HCT116 (cell line): ENCODE measurements around the gene RGN. TPM values are rescaled to one million over a fixed set of nuclear protein-coding genes. Genes with fewer than 3 reads are reported as not detected.
A peak's percentile ranks its signal among the peaks of the same experiment; 100 is the strongest.

ENCODE experiments used
- ATAC-seq: fragments of 200-7000 bp; cut with Tn5 transposase; 2 replicates; pipeline ENCODE4 v1.9.1; 2020; ENCODE audit warnings: mild to moderate bottlenecking, moderate library complexity
- BruUV-seq: library from RNA; stranded (reverse); fragments of 400-500 nt; replicated peaks from 2 replicates; lab custom pipeline; 2021; lab: Mats Ljungman, UMichigan
- CTCF ChIA-PET: fragments of 300-600 bp; sonication (Branson Sonifier 250); formaldehyde crosslinking; loops from one replicate; lab custom pipeline; 2021; ENCODE audit warnings: antibody characterized with exemption; lab: Charles Lee
- POLR2A ChIA-PET: fragments of 300-600, 350-600 bp; sonication (Branson Sonifier 250); formaldehyde crosslinking; loops from one replicate; lab custom pipeline; 2021; ENCODE audit warnings: antibody characterized with exemption; lab: Charles Lee
- RAD21 ChIA-PET, 2 experiments: fragments of 300-600 bp; sonication (Branson Sonifier 250); formaldehyde crosslinking; loops; one replicate each; lab custom pipeline; 2023; ENCODE audit warnings: low total read pairs in 2 of 2; ENCODE audit not compliant: uncharacterized antibody in 2 of 2, unreplicated experiment in 2 of 2, low non-redundant PET in 1 of 2; lab: Charles Lee
- DNase-seq: peaks from one replicate; pipeline ENCODE4 v3.0.0-alpha.2; 2010; ENCODE audit warnings: low read depth, low spot score
- H2AFZ ChIP-seq: fragments of 200-600 bp; shearing (Covaris generic), sonication (generic); 2 replicates; pipeline ENCODE4 v1.6.1; 2017; ENCODE audit warnings: low read depth, mixed run types, mixed read lengths, antibody characterized with exemption, low read length; ENCODE audit not compliant: poor library complexity, severe bottlenecking
- H3K27ac ChIP-seq: 2 replicates; pipeline ENCODE4 v1.5.1; 2012; ENCODE audit warnings: low read depth, low read length
- H3K27me3 ChIP-seq: fragments of 200-600 bp; sonication (generic); 2 replicates; pipeline ENCODE4 v1.6.1; 2016; ENCODE audit warnings: mixed run types, low read length, mixed read lengths; ENCODE audit not compliant: insufficient read depth
- H3K36me3 ChIP-seq, 2 experiments: fragments of 200-500 bp in 1 of 2; fragments of 200-600 bp in 1 of 2; sonication (Bioruptor generic) in 1 of 2; sonication (generic) in 1 of 2; 2 replicates each; pipeline versions ENCODE4 v1.5.1 to v1.6.1; 2014 to 2016; ENCODE audit warnings: low read length in 2 of 2, inconsistent platforms in 1 of 2, mixed read lengths in 1 of 2, mixed run types in 1 of 2; ENCODE audit not compliant: insufficient read depth in 2 of 2, control insufficient read depth in 1 of 2
- H3K4me1 ChIP-seq, 2 experiments: fragments of 200-600 bp in 1 of 2; sonication (generic) in 1 of 2; 2 replicates each; pipeline versions ENCODE4 v1.5.1 to v1.6.1; 2012 to 2017; ENCODE audit warnings: low read length in 2 of 2, inconsistent platforms in 1 of 2, mild to moderate bottlenecking in 1 of 2, mixed read lengths in 1 of 2, mixed run types in 1 of 2, moderate library complexity in 1 of 2; ENCODE audit not compliant: insufficient read depth in 2 of 2, control insufficient read depth in 1 of 2
- H3K4me2 ChIP-seq: fragments of 200-600 bp; sonication (generic); 2 replicates; pipeline ENCODE4 v1.6.1; 2017; ENCODE audit warnings: mixed run types, low read length, mixed read lengths
- H3K4me3 ChIP-seq, 2 experiments: fragments of 200-600 bp in 1 of 2; sonication (generic) in 1 of 2; replicated peaks in 1 of 2; 2 replicates each; pipeline ENCODE4 v1.5.1; 2011 to 2016; ENCODE audit warnings: low read length in 2 of 2, control low read depth in 1 of 2, low read depth in 1 of 2, mild to moderate bottlenecking in 1 of 2, mixed read lengths in 1 of 2, mixed run types in 1 of 2
- H3K79me2 ChIP-seq: fragments of 200-600 bp; sonication (generic); 2 replicates; pipeline ENCODE4 v1.6.1; 2017; ENCODE audit warnings: mild to moderate bottlenecking, mixed run types, low read length, moderate library complexity, mixed read lengths; ENCODE audit not compliant: insufficient read depth
- H3K9ac ChIP-seq: fragments of 200-600 bp; sonication (generic); 2 replicates; pipeline ENCODE4 v1.6.1; 2016; ENCODE audit warnings: low read length, mixed read lengths
- H3K9me2 ChIP-seq: fragments of 200-600 bp; sonication (generic), shearing (Covaris generic); 2 replicates; pipeline ENCODE4 v1.6.1; 2017; ENCODE audit warnings: mixed run types, mild to moderate bottlenecking, moderate library complexity; ENCODE audit not compliant: insufficient read depth
- H3K9me3 ChIP-seq, 2 experiments: fragments of 200-500 bp in 1 of 2; fragments of 200-600 bp in 1 of 2; sonication (Bioruptor generic) in 1 of 2; sonication (generic) in 1 of 2; 2 replicates each; pipeline ENCODE4 v1.6.1; 2014 to 2017; ENCODE audit warnings: low read length in 2 of 2, mixed read lengths in 2 of 2, inconsistent platforms in 1 of 2, low read depth in 1 of 2, mild to moderate bottlenecking in 1 of 2, mixed run types in 1 of 2, moderate library complexity in 1 of 2; ENCODE audit not compliant: control insufficient read depth in 1 of 2, insufficient read depth in 1 of 2
- H4K20me1 ChIP-seq: fragments of 200-600 bp; sonication (generic), shearing (Covaris generic); 2 replicates; pipeline ENCODE4 v1.6.1; 2017; ENCODE audit warnings: mixed run types, mild to moderate bottlenecking, moderate library complexity; ENCODE audit not compliant: insufficient read depth
- CBX3 ChIP-seq: IDR thresholded peaks from 2 replicates; pipeline ENCODE4 v1.6.1; 2012; ENCODE audit warnings: low read depth
- CTCF ChIP-seq, 3 experiments: fragments of 200-600 bp in 1 of 3; sonication (generic) in 1 of 3; IDR thresholded peaks in 2 of 3; conservative IDR thresholded peaks in 1 of 3; 2 replicates each; pipeline ENCODE4 v1.5.1; 2012 to 2017; ENCODE audit warnings: low read depth in 2 of 3, low read length in 2 of 3, antibody characterized with exemption in 1 of 3, borderline replicate concordance in 1 of 3, control low read depth in 1 of 3, mild to moderate bottlenecking in 1 of 3, mixed read lengths in 1 of 3, mixed run types in 1 of 3, moderate library complexity in 1 of 3; ENCODE audit not compliant: insufficient read depth in 1 of 3
- EGR1 ChIP-seq: IDR thresholded peaks from 2 replicates; pipeline ENCODE4 v1.6.1; 2012; ENCODE audit warnings: low read depth
- ELF1 ChIP-seq: IDR thresholded peaks from 2 replicates; pipeline ENCODE4 v1.6.1; 2012; ENCODE audit warnings: low read depth, borderline replicate concordance
- JUND ChIP-seq: IDR thresholded peaks from 2 replicates; pipeline ENCODE4 v1.6.1; 2012
- SRF ChIP-seq: IDR thresholded peaks from 2 replicates; pipeline ENCODE4 v1.6.1; 2012; ENCODE audit warnings: low read depth
- intact Hi-C: fragments of 100-400 bp; cut with micrococcal nuclease; formaldehyde crosslinking; loops from 2 replicates; pipeline ENCODE4 v1.10.0; 2022
- total RNA-seq: library from RNA; stranded (reverse); gene quantifications from one replicate; pipeline ENCODE4 v1.2.1, GENCODE V29; 2021; ENCODE audit not compliant: unreplicated experiment
- TF ChIP-seq, protein P1 (sequence below): IDR thresholded peaks from 2 replicates; pipeline ENCODE4 v1.6.1; 2012

RGN gene
- total RNA-seq, 1 experiment from 2014 or later = not detected

- no peak for TF ChIP-seq CTCF (IDR thresholded peaks at IDR 0.05 in 2 of 3, conservative IDR thresholded peaks at IDR 0.05 in 1 of 3; ENCODE audit: borderline replicate concordance in 1 of 3, insufficient read depth in 1 of 3, low read depth in 2 of 3, low read length in 2 of 3)
- no peak for TF ChIP-seq CBX3
- TF ChIP-seq, all 23 proteins: peak for 5
Observed at GRCh38 chrX:47129157-47129898, 51.1 kb downstream of the RGN start (continued).

- BruUV-seq = no TSS peak
- ChIA-PET POLR2A (interaction anchor here (1.3 to 1.7 kb wide), 2 partner anchors 15 kb away, joined by 7 read pairs; partner anchors contain the start of genes NDUFB11 and RBM10), RAD21 (no interaction called here), CTCF (interaction anchor here (2.2 kb wide), 1 partner anchor 15 kb away, joined by 8 read pairs; the partner anchor contains the start of genes NDUFB11 and RBM10)
- H3K4me1 ChIP-seq = peaks cover 0 to 4% of the 10 kb centered on the region in 2 experiments; a peak in 2 of 4 replicates
- H3K4me3 ChIP-seq = peak overlapping the region; percentile 59 to 65
- intact Hi-C loops = no loop called here
- H3K4me2 ChIP-seq = peak overlapping the region; percentile 78
- no peak for DNase-seq
- H3K79me2 ChIP-seq = no peaks in the 10 kb centered on the region
- no peak for ATAC-seq
- H3K27ac ChIP-seq = no peak overlapping the region
- H3K27me3 ChIP-seq = no peaks in the 10 kb centered on the region
- no peaks in the 10 kb centered on the region for H3K36me3 ChIP-seq
- H3K9ac ChIP-seq = peak overlapping the region; percentile 32; the same call in 1 of the 2 replicates
- no peaks in the 10 kb centered on the region for H3K9me2 ChIP-seq
- TF ChIP-seq SRF (no peak), JUND (no peak), ELF1 (no peak), EGR1 (no peak)
- TF ChIP-seq, protein P1, sequence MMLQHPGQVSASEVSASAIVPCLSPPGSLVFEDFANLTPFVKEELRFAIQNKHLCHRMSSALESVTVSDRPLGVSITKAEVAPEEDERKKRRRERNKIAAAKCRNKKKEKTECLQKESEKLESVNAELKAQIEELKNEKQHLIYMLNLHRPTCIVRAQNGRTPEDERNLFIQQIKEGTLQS = no peak
- H2AFZ ChIP-seq = no peak overlapping the region
- no peaks in the 10 kb centered on the region for H4K20me1 ChIP-seq
- H3K9me3 ChIP-seq = no peaks in the 10 kb centered on the region
Observed at GRCh38 chrX:47129899-47130358, 51.7 kb downstream of the RGN start.
